NB4 (cell line): ENCODE results near the gene NYAP1.

Experiments
- DNase-seq: peaks from one replicate; pipeline ENCODE4 v3.0.0; 2010; ENCODE audit warnings: low read depth
- H3K4me3 ChIP-seq: one replicate; pipeline ENCODE4 v1.5.1; 2011; ENCODE audit warnings: mild to moderate bottlenecking, low read depth, low read length, moderate library complexity
- CTCF ChIP-seq: IDR thresholded peaks from one replicate; pipeline ENCODE4 v1.5.1; 2012; ENCODE audit warnings: low read depth, low read length
- MAX ChIP-seq: IDR thresholded peaks from 2 replicates; pipeline ENCODE4 v1.6.1; 2011; ENCODE audit warnings: low read depth, low read length
- MYC ChIP-seq: IDR thresholded peaks from 2 replicates; pipeline ENCODE4 v1.6.1; 2011; ENCODE audit warnings: low read depth, low read length
- POLR2A ChIP-seq: IDR thresholded peaks from 2 replicates; pipeline ENCODE4 v1.6.1; 2011; ENCODE audit warnings: mild to moderate bottlenecking; ENCODE audit not compliant: insufficient read length; ENCODE audit errors: extremely low read depth

The NYAP1 gene

GRCh38 chr7:100482728-100483089 is 1.0 kb upstream of the NYAP1 start:
- TF ChIP-seq CTCF (no peak), MAX (no peak), MYC (no peak), POLR2A (no peak)
- no peak for DNase-seq
- peak overlapping the region; percentile 42 for H3K4me3 ChIP-seq

- peak overlapping the region; percentile 42 for H3K4me3 ChIP-seq
- peak; percentile 73 for TF ChIP-seq CTCF
- TF ChIP-seq MAX = peak; percentile 53
- peak; percentile 66; the same call in 1 of the 2 replicates for TF ChIP-seq MYC
- no peak for TF ChIP-seq POLR2A
- peak; percentile 79 for DNase-seq
Observed at GRCh38 chr7:100483090-100483721, 521 bp upstream of the NYAP1 start.

GRCh38 chr7:100484673-100485045 is 932 bp downstream of the NYAP1 start:
- no peak for TF ChIP-seq POLR2A
- TF ChIP-seq CTCF = no peak
- TF ChIP-seq MAX = no peak
- TF ChIP-seq MYC = no peak
- DNase-seq = no peak
- no peak overlapping the region for H3K4me3 ChIP-seq

GRCh38 chr7:100485471-100485876 is 1.7 kb downstream of the NYAP1 start:
- TF ChIP-seq MAX = no peak
- TF ChIP-seq POLR2A = no peak
- TF ChIP-seq MYC = no peak
- no peak for TF ChIP-seq CTCF
- DNase-seq = no peak
- no peak overlapping the region for H3K4me3 ChIP-seq

- no peak overlapping the region for H3K4me3 ChIP-seq
- no peak for DNase-seq
Observed at GRCh38 chr7:100486111-100486636, 2.4 kb downstream of the NYAP1 start.

More at GRCh38 chr7:100486111-100486636, 2.4 kb downstream of the NYAP1 start:
- TF ChIP-seq MYC (no peak), MAX (no peak), POLR2A (no peak), CTCF (no peak)
